ENCODE measurements around the gene BST2. TPM values are rescaled to one million over a fixed set of nuclear protein-coding genes. Genes with fewer than 3 reads are reported as not detected.

BST2 gene
- total and polyA plus RNA-seq, 9 of the 15 experiments (the other 6 are each of a cell fraction or from before 2014, with no cell fraction given) = 11.2 to 232 (median 151) TPM

- TF ChIP-seq CHD7 (IDR thresholded peaks at IDR 0.05; ENCODE audit: low read depth, low read length) (no peak), THRA (IDR thresholded peaks at IDR 0.05) (no peak), NR2F6 (CRISPR knock-in tag; IDR thresholded peaks at IDR 0.05) (no peak), ZNF518B (CRISPR knock-in tag; IDR thresholded peaks at IDR 0.05) (no peak), PATZ1 (CRISPR knock-in tag; IDR thresholded peaks at IDR 0.05; ENCODE audit: borderline replicate concordance) (no peak), ZKSCAN8 (CRISPR knock-in tag; IDR thresholded peaks at IDR 0.05) (0 out of 2 replicates have a peak, but pooled peaks have one; percentile 42), DNMT1 (IDR thresholded peaks at IDR 0.05) (peak; percentile 64; the same call in 1 of the 2 replicates)
Measured at GRCh38 chr19:17406046-17406886, 836 bp upstream of the BST2 start (continued).
